OCI-LY1 (cell line): ENCODE data around the gene DDX10.

ENCODE experiments used
- H2AFZ ChIP-seq: fragments of 200-600 bp; sonication (generic), shearing (Covaris generic); 2 replicates; pipeline ENCODE4 v1.6.0; 2014; ENCODE audit warnings: antibody characterized with exemption, mild to moderate bottlenecking, low read length
- H3F3A ChIP-seq: fragments of 200-600 bp; sonication (generic), shearing (Covaris generic); 2 replicates; pipeline ENCODE4 v1.6.0; 2014; ENCODE audit warnings: mild to moderate bottlenecking, antibody characterized with exemption, low read length, moderate library complexity; ENCODE audit not compliant: insufficient read depth
- H3K27ac ChIP-seq: fragments of 200-600 bp; sonication (generic); 2 replicates; pipeline ENCODE4 v1.5.1; 2014; ENCODE audit warnings: low read length, mixed run types, mild to moderate bottlenecking, low read depth; ENCODE audit not compliant: poor library complexity, severe bottlenecking
- H3K27me3 ChIP-seq: fragments of 200-600 bp; sonication (generic); 2 replicates; pipeline ENCODE4 v1.6.0; 2014; ENCODE audit warnings: antibody characterized with exemption, mild to moderate bottlenecking, low read length, moderate library complexity; ENCODE audit not compliant: insufficient read depth
- H3K36me3 ChIP-seq: fragments of 200-600 bp; sonication (generic); 2 replicates; pipeline ENCODE4 v1.6.1; 2014; ENCODE audit warnings: mild to moderate bottlenecking, antibody characterized with exemption, low read length, moderate library complexity, mixed read lengths; ENCODE audit not compliant: insufficient read depth
- H3K4me1 ChIP-seq: fragments of 200-600 bp; sonication (generic); 2 replicates; pipeline ENCODE4 v1.5.1; 2014; ENCODE audit warnings: mild to moderate bottlenecking, low read length, moderate library complexity; ENCODE audit not compliant: insufficient read depth, severe bottlenecking
- H3K4me2 ChIP-seq: fragments of 200-600 bp; sonication (generic), shearing (Covaris generic); 2 replicates; pipeline ENCODE4 v1.6.1; 2014; ENCODE audit warnings: low read length
- H3K4me3 ChIP-seq: fragments of 200-600 bp; sonication (generic); 2 replicates; pipeline ENCODE4 v1.5.1; 2014; ENCODE audit warnings: low read length, low read depth, mild to moderate bottlenecking, mixed read lengths; ENCODE audit not compliant: poor library complexity, severe bottlenecking
- H3K79me2 ChIP-seq: fragments of 200-600 bp; shearing (Covaris generic); 2 replicates; pipeline ENCODE4 v1.6.1; 2016; ENCODE audit warnings: mixed run types, low read length, mixed read lengths; ENCODE audit not compliant: insufficient read depth
- H3K9ac ChIP-seq: fragments of 200-600 bp; sonication (generic), shearing (Covaris generic); 2 replicates; pipeline ENCODE4 v1.6.1; 2014; ENCODE audit warnings: mild to moderate bottlenecking, low read length, mixed read lengths
- H3K9me2 ChIP-seq: fragments of 200-600 bp; sonication (generic), shearing (Covaris generic); 2 replicates; pipeline ENCODE4 v1.6.1; 2014; ENCODE audit warnings: low read depth, mild to moderate bottlenecking, low read length, mixed read lengths
- H3K9me3 ChIP-seq: fragments of 200-600 bp; shearing (Covaris generic); 2 replicates; pipeline ENCODE4 v1.6.1; 2014; ENCODE audit warnings: low read length, mixed read lengths
- H4K20me1 ChIP-seq: fragments of 200-600 bp; sonication (generic), shearing (Covaris generic); 2 replicates; pipeline ENCODE4 v1.6.0; 2016; ENCODE audit warnings: mild to moderate bottlenecking, low read length; ENCODE audit not compliant: insufficient read depth
- EZH2 ChIP-seq: fragments of 200-600 bp; sonication (generic), shearing (Covaris generic); IDR thresholded peaks from 2 replicates; pipeline ENCODE4 v1.8.0; 2017; ENCODE audit warnings: borderline replicate concordance, mixed run types, mild to moderate bottlenecking, antibody characterized with exemption, low read length, moderate library complexity, mixed read lengths
- TF ChIP-seq, protein P1 (sequence below): fragments of 200-600 bp; sonication (generic), shearing (Covaris generic); IDR thresholded peaks from 2 replicates; pipeline ENCODE4 v1.5.1; 2017; ENCODE audit warnings: mild to moderate bottlenecking, antibody characterized with exemption, low read length, moderate library complexity, mixed read lengths

Gene DDX10

DNA sequence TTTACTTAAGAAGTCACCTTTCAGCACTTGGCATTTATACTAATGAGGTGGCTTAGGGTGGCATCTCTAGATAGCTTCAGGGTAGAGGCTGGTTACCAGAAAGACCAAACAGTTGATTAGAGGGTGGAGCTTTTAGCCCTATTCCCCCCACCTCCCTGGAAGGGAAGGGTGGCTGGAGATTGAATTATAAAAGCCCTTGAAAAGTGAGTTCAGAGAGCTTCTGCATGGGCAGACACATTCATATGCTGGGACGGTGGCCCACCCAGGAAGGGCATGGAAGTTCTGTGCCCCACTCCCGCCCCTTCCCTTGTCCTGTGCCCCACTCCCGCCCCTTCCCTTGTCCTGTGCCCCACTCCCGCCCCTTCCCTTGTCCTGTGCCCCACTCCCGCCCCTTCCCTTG lies 244.2 kb downstream of the DDX10 start:
- Histone ChIP-seq H3K9me2 (no peaks in the 10 kb centered on the region), H4K20me1 (no peaks in the 10 kb centered on the region), H2AFZ (no peak overlapping the region), H3F3A (no peaks in the 10 kb centered on the region), H3K9ac (no peak overlapping the region), H3K4me3 (no peak overlapping the region), H3K4me2 (no peak overlapping the region), H3K9me3 (no peaks in the 10 kb centered on the region), H3K4me1 (no peaks in the 10 kb centered on the region), H3K27me3 (no peaks in the 10 kb centered on the region), H3K27ac (no peak overlapping the region), H3K36me3 (no peaks in the 10 kb centered on the region), H3K79me2 (no peaks in the 10 kb centered on the region; the same call in 1 of the 2 replicates)
- TF ChIP-seq EZH2, result no peak
- TF ChIP-seq, protein P1, sequence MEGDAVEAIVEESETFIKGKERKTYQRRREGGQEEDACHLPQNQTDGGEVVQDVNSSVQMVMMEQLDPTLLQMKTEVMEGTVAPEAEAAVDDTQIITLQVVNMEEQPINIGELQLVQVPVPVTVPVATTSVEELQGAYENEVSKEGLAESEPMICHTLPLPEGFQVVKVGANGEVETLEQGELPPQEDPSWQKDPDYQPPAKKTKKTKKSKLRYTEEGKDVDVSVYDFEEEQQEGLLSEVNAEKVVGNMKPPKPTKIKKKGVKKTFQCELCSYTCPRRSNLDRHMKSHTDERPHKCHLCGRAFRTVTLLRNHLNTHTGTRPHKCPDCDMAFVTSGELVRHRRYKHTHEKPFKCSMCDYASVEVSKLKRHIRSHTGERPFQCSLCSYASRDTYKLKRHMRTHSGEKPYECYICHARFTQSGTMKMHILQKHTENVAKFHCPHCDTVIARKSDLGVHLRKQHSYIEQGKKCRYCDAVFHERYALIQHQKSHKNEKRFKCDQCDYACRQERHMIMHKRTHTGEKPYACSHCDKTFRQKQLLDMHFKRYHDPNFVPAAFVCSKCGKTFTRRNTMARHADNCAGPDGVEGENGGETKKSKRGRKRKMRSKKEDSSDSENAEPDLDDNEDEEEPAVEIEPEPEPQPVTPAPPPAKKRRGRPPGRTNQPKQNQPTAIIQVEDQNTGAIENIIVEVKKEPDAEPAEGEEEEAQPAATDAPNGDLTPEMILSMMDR, result no peak

DNA sequence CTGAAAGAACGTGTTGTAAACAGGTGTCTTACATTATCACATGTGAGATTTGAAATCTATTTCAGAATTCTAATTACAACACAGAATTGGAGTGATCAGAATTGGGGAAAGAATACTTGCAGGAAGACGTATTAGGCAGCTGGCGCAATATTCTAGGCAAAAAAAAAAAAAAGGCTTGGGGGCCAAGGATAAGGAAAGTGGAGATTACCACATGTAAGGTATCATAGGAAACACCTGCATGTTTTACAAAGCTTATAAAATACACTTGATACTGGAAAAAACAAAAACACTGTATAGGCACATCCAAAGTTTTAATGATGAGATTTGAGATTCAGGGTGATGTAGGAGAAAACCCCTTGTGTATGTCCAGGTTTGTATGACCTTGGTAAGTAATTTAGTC lies 245.1 kb downstream of the DDX10 start:
- H4K20me1 ChIP-seq, result no peaks in the 10 kb centered on the region
- H3K9me3 ChIP-seq, result no peaks in the 10 kb centered on the region
- H3K27me3 ChIP-seq, result no peaks in the 10 kb centered on the region
- H3K27ac ChIP-seq, result no peak overlapping the region
- no peak overlapping the region for H3K4me3 ChIP-seq
- H3K9ac ChIP-seq, result no peak overlapping the region
- H3K36me3 ChIP-seq, result no peaks in the 10 kb centered on the region
- no peak for TF ChIP-seq EZH2
- TF ChIP-seq, protein P1, result no peak
- no peaks in the 10 kb centered on the region for H3K79me2 ChIP-seq
- no peaks in the 10 kb centered on the region for H3K4me1 ChIP-seq
- H3K9me2 ChIP-seq, result no peaks in the 10 kb centered on the region
- H2AFZ ChIP-seq, result no peak overlapping the region
- no peaks in the 10 kb centered on the region for H3F3A ChIP-seq
- no peak overlapping the region for H3K4me2 ChIP-seq

GRCh38 chr11:108912581-108912980 lies 247.7 kb downstream of the DDX10 start:
- H3K27me3 ChIP-seq, result no peaks in the 10 kb centered on the region
- H3K9me3 ChIP-seq, result no peaks in the 10 kb centered on the region
- no peak overlapping the region for H3K4me3 ChIP-seq
- no peaks in the 10 kb centered on the region for H4K20me1 ChIP-seq
- H3K27ac ChIP-seq, result no peak overlapping the region
- H2AFZ ChIP-seq, result no peak overlapping the region
- no peaks in the 10 kb centered on the region for H3K36me3 ChIP-seq
- H3F3A ChIP-seq, result no peaks in the 10 kb centered on the region
- no peaks in the 10 kb centered on the region for H3K4me1 ChIP-seq
- H3K9ac ChIP-seq, result no peak overlapping the region
- no peaks in the 10 kb centered on the region for H3K9me2 ChIP-seq
- TF ChIP-seq, protein P1, result no peak
- no peak for TF ChIP-seq EZH2
- no peaks in the 10 kb centered on the region for H3K79me2 ChIP-seq
- H3K4me2 ChIP-seq, result no peak overlapping the region
